Measurements from ENCODE around the gene TRAF2. TPM values are rescaled to one million over a fixed set of nuclear protein-coding genes. Genes with fewer than 3 reads are reported as not detected.
"Not testable (repeated sequence)": the region's sequence is repeated elsewhere in the genome, so short reads cannot be mapped to it uniquely, and the experiment has no call there.

TRAF2 gene
- total RNA-seq, 1 donor from 2014 or later: 16.4 TPM

DNA sequence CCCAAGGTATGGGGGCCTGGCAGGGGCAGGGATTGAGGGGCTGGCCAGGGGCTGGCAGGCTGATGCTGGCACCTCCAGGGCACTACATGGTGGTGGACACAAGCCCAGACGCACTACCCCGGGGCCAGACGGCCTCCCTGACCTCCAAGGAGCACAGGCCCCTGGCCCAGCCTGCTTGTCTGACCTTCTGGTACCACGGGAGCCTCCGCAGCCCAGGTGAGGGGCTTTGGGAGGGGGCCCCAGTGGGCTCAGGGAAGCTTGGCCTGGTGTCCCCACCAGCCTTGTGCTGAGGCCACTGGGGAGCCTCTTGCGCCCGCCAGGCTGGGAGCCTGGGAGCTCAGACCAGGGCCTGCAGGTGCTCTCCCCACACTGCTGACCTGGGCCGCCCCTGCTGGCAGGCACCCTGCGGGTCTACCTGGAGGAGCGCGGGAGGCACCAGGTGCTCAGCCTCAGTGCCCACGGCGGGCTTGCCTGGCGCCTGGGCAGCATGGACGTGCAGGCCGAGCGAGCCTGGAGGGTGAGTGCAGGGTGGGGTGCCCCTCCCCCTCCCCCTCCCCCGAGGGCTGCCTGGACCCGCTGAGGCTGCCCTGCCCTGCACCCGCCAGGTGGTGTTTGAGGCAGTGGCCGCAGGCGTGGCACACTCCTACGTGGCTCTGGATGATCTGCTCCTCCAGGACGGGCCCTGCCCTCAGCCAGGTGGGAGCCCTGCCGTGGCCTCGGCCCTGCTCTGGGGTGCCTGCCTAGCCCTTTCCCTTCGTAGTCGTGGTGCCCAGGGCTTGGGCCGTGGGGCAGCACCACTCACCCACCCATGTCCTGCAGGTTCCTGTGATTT lies 28.5 kb upstream of the TRAF2 start:
- no peak for DNase-seq (ENCODE audit: low spot score)

- DNase-seq (ENCODE audit: low spot score): no peak
Measured at GRCh38 chr9:136858452-136858843, 27.9 kb upstream of the TRAF2 start.

DNA sequence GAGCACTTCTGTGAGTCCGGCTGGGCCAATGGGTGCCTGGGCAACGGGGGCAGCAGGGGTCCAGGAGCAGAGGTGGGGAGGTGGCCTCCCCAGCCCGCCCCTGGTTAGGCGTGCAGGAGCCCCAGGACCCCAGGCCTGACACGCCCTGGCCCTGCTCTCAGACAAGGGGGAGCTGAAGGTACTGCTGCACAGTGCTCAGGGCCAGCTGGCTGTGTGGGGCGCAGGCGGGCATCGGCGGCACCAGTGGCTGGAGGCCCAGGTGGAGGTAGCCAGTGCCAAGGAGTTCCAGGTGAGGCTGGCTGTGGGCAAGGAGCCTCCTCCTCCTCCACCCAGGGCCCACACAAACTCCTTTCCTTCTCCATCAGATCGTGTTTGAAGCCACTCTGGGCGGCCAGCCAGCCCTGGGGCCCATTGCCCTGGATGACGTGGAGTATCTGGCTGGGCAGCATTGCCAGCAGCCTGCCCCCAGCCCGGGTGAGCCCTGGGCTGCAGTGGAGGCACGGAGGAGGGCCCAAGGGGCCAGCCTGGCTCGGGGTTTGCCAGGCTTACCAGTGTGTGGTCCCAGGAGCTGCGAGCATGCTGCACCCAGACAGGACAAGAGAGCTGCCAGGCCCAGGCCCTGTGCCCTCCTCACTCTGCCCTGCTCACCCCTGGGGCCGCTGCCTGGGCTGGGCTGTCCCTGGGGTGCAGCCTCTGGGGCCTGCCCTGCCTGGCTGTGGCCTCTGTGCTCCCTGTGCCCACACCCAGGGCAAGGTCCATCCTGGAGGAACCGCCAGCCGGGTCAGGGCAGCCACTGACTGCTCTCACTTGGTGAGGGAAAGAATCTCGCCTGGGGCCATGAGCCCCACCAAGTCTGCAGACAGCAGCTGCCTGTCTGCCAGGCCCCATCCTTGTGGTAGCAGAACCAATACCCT lies 27.2 kb upstream of the TRAF2 start:
- DNase-seq (ENCODE audit: low spot score): no peak

- no peak for DNase-seq (ENCODE audit: low spot score)
Measured at GRCh38 chr9:136860529-136860928, 25.8 kb upstream of the TRAF2 start.

DNA sequence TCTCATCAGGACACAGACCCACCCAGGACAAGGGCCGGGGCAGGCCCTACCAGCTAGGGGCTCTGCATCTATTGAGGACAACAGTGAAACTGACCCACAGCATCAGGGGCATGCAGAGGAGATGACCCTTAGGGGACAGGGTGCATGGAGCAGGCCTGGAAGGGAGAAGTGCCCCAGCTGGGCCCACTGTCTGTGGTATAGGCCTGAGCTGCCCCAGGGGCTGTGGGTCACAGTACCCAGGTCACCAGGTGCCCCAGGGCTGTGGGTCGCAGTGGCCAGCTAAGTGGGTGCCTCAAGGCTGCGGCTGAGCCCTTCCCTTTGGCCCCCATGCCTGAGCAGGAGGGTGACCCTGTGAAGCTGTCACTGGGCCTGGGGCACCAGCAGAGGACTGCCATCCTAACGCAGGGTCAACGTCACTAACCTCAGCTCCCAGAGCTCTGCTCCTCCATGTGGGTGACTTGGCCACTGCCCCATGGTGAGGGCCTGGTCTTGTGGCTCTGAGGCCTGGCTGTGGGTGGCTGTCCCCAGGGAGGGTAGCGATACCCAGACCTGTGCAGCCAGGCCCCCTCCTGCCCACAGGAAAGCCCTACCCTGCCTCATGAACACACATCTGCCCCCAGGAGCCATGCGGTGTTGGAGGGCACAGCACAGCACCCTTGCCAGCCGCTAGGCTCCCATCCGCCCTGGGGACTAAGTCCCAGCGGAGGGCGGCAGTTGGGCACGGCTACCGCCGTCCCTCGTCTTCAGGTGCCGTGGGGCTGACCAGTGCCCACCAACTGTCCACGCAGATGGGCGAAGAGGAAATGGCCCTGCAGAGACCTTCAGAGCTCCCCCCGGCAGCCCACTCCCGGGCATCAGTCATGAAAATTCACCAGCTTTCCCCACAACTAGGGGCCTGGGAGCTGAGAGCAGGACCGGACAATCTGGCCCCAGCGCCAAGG lies 25.1 kb upstream of the TRAF2 start:
- DNase-seq (ENCODE audit: low spot score): no peak

- no peak for DNase-seq (ENCODE audit: low spot score)
Measured at GRCh38 chr9:136861874-136862457, 24.4 kb upstream of the TRAF2 start.

GRCh38 chr9:136862849-136863622 lies 23.3 kb upstream of the TRAF2 start:
- DNase-seq (ENCODE audit: low spot score): no peak

GRCh38 chr9:136863623-136864273 lies 22.6 kb upstream of the TRAF2 start:
- no peak for DNase-seq (ENCODE audit: low spot score)

- DNase-seq (ENCODE audit: low spot score): no peak
Measured at GRCh38 chr9:136865041-136865767, 21.1 kb upstream of the TRAF2 start.

DNA sequence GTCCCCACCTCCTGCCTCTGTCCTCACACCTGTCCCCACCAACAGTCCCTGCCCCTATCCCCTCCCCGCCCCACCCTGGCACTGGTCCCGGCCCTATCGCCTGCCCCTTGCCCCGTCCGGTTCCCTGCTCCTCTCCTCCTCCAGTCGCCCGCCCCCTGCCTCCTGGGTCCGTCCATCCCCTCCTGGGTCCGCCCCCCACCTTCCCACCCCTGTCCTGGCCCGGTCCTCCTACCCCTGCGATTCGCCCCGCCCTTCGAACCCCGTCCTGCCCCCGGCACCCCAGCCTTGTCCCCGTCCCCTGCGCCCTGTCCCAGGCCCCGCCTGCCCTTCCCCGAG lies 20.6 kb upstream of the TRAF2 start:
- no peak for DNase-seq (ENCODE audit: low spot score)

- DNase-seq (ENCODE audit: low spot score): not testable (repeated sequence)
Measured at GRCh38 chr9:136866898-136867421, 19.4 kb upstream of the TRAF2 start.

- no peak for DNase-seq (ENCODE audit: low spot score)
Measured at GRCh38 chr9:136867480-136867879, 18.8 kb upstream of the TRAF2 start.

DNA sequence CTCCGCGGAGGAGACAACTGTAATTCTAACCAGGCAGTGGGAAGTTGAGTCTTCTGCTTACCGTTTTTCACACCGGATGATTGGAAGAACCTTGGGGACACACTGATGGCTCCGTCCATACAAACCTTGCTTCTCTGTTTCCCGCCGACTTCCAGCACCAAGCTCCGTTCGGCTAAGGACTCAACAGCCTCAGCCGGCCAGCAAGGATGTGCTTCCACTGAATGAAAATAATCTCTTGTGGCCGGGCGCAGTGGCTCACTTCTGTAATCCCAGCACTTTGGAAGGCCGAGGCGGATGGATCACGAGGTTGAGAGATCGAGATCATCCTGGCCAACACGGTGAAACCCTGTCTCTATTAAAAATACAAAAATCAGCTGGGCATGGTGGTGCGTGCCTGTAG lies 18.4 kb upstream of the TRAF2 start:
- no peak for DNase-seq (ENCODE audit: low spot score)

GRCh38 chr9:136868644-136869043 lies 17.7 kb upstream of the TRAF2 start:
- no peak for DNase-seq (ENCODE audit: low spot score)

DNA sequence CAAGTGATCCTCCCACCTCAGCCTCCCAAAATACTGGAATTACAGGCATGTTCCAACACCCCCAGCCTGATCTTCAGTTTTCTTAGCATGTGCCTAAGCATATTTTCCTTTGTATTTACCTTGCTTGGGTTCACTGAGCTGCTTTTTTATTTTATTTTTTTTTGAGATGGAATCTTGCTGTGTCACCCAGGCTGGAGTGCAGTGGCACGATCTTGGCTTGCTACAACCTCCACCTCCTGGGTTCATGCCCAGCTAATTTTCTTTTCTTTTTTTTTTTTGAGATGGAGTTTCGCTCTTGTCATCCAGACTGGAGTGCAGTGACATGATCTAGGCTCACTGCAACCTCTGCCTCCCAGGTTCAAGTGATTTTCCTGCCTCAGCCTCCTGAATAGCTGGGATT lies 16.7 kb upstream of the TRAF2 start:
- DNase-seq (ENCODE audit: low spot score): not testable (repeated sequence)

- no peak for DNase-seq (ENCODE audit: low spot score)
Measured at GRCh38 chr9:136875155-136875554, 11.2 kb upstream of the TRAF2 start.

DNA sequence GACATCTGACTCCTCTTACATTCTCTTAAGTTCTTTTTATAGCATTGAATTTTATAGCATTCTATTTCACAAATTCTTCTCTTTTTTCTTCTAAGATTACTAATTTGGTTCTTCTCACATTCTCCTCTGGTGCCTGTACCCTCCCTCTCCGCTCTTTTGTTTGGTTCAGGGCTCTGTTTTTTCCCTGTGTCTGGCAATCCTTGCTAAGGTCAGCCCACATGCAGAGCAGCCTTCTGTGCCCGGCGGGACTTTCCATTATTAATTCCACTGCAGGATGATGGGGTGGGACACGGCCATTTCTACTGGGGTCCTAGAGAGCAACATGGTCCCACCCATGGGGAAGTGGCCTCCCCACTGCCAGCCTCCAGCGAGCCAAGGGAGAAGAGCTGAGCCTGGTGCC lies 9.8 kb upstream of the TRAF2 start:
- no peak for DNase-seq (ENCODE audit: low spot score)

DNA sequence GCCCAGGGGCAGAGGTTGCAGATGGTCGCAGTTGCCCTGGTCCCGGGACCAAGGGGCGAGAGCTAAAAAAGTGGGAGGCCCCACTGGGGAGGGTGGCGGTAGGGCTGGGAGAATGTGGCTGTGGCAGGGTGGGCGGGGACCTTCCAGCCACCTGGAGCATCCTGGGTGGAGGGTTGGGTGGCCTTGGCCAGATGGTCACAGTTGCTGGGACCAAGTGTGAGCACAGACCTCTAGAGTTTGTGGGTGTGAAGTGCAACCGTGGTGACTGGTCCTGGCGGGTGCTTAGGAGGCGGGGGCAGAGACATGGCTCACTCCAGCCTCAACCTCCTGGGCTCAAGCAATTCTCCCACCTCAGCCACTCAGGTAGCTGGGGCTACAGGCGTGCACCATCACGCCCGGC lies 5.7 kb upstream of the TRAF2 start:
- no peak for DNase-seq (ENCODE audit: low spot score)

- DNase-seq (ENCODE audit: low spot score): no peak
Measured at GRCh38 chr9:136881691-136882108, 4.6 kb upstream of the TRAF2 start.

All from ureter (tissue), 1 donor.